ENCODE measurements around the gene NECAP2. TPM values are rescaled to one million over a fixed set of nuclear protein-coding genes. Genes with fewer than 3 reads are reported as not detected.
A peak's percentile ranks its signal among the peaks of the same experiment; 100 is the strongest.

The NECAP2 gene
- polyA plus RNA-seq, 3 donors: 78.9 to 223 (median 183) TPM

GRCh38 chr1:16449065-16449464, 8.5 kb downstream of the NECAP2 start:
- peaks cover 0 to 1% (median 0%) of the 10 kb centered on the region in 3 donors for H3K27me3 Mint-ChIP-seq (ENCODE audit: low read depth in 3 of 3)
- TF ChIP-seq CTCF (IDR thresholded peaks at IDR 0.05): no peak
- H4K20me1 ChIP-seq (ENCODE audit: insufficient read depth, low read length): peaks cover 98% of the 10 kb centered on the region
- H3K4me2 ChIP-seq (replicated peaks; ENCODE audit: extremely low read depth, low read length, poor library complexity, severe bottlenecking): no peak overlapping the region
- peaks cover 76 to 99% of the 10 kb centered on the region in 2 donors for H3K36me3 Mint-ChIP-seq
- H3K36me3 ChIP-seq (replicated peaks in 1 of 2; ENCODE audit: control insufficient read depth in 1 of 2, insufficient read depth in 2 of 2, low read length in 2 of 2): peaks cover 83 to 97% of the 10 kb centered on the region in 2 donors
- peaks cover 0 to 5% (median 0%) of the 10 kb centered on the region in 7 donors for H3K9me3 Mint-ChIP-seq
- no peak overlapping the region for H3K4me3 ChIP-seq (replicated peaks in 1 of 3; ENCODE audit: low read depth in 2 of 3, low read length in 3 of 3)
- peaks cover 11 to 13% of the 10 kb centered on the region in 2 donors for H3K4me1 ChIP-seq (ENCODE audit: control insufficient read depth in 1 of 2, insufficient read depth in 2 of 2, low read length in 2 of 2)
- no peaks in the 10 kb centered on the region for H3K27me3 ChIP-seq (ENCODE audit: control insufficient read depth in 2 of 2, insufficient read depth in 2 of 2, low read length in 2 of 2)
- peaks cover 30% of the 10 kb centered on the region for H3K79me2 ChIP-seq (ENCODE audit: insufficient read depth, low read length)
- peak overlapping the region in 1 of 7 donors; percentile 38 for H3K27ac Mint-ChIP-seq
- WGBS (ENCODE audit: insufficient coverage): 91% methylated on average over 4 of the region's 4 CpGs
- no peak overlapping the region for H3K9ac ChIP-seq (ENCODE audit: insufficient read depth, low read length, poor library complexity, severe bottlenecking)
- H3K4me1 Mint-ChIP-seq: peaks cover 13% of the 10 kb centered on the region
- no peak overlapping the region for H3K27ac ChIP-seq (ENCODE audit: low read depth in 1 of 2, low read length in 2 of 2)
- H3K4me3 Mint-ChIP-seq: no peak overlapping the region
- H2AFZ ChIP-seq (ENCODE audit: insufficient read depth, low read depth, low read length, poor library complexity, severe bottlenecking): no peak overlapping the region
- intact Hi-C loops (cut with micrococcal nuclease): no loop called here
- no peak for DNase-seq
- H3K9me3 ChIP-seq (replicated peaks in 1 of 2; ENCODE audit: control insufficient read depth in 1 of 2, insufficient read depth in 1 of 2, low read length in 2 of 2): no peaks in the 10 kb centered on the region

GRCh38 chr1:16449666-16450065, 9.1 kb downstream of the NECAP2 start:
- Histone ChIP-seq H3K4me2 (replicated peaks; ENCODE audit: extremely low read depth, low read length, poor library complexity, severe bottlenecking) (no peak overlapping the region), H2AFZ (ENCODE audit: insufficient read depth, low read depth, low read length, poor library complexity, severe bottlenecking) (no peak overlapping the region), H3K9ac (ENCODE audit: insufficient read depth, low read length, poor library complexity, severe bottlenecking) (no peak overlapping the region), H3K4me3 (replicated peaks in 1 of 3; ENCODE audit: low read depth in 2 of 3, low read length in 3 of 3) (no peak overlapping the region), H3K27me3 (ENCODE audit: control insufficient read depth in 2 of 2, insufficient read depth in 2 of 2, low read length in 2 of 2) (no peaks in the 10 kb centered on the region), H3K36me3 (replicated peaks in 1 of 2; ENCODE audit: control insufficient read depth in 1 of 2, insufficient read depth in 2 of 2, low read length in 2 of 2) (peaks cover 88 to 100% of the 10 kb centered on the region in 2 donors), H3K27ac (ENCODE audit: low read depth in 1 of 2, low read length in 2 of 2) (no peak overlapping the region), H3K9me3 (replicated peaks in 1 of 2; ENCODE audit: control insufficient read depth in 1 of 2, insufficient read depth in 1 of 2, low read length in 2 of 2) (no peaks in the 10 kb centered on the region), H3K4me1 (ENCODE audit: control insufficient read depth in 1 of 2, insufficient read depth in 2 of 2, low read length in 2 of 2) (peaks cover 5 to 7% of the 10 kb centered on the region in 2 donors), H3K79me2 (ENCODE audit: insufficient read depth, low read length) (peaks cover 30% of the 10 kb centered on the region), H4K20me1 (ENCODE audit: insufficient read depth, low read length) (peaks cover 98% of the 10 kb centered on the region)
- no peak for TF ChIP-seq CTCF (IDR thresholded peaks at IDR 0.05)
- peaks cover 73 to 99% of the 10 kb centered on the region in 2 donors for H3K36me3 Mint-ChIP-seq
- H3K4me3 Mint-ChIP-seq: no peak overlapping the region
- H3K27ac Mint-ChIP-seq: peak overlapping the region in 2 of 7 donors; percentile 38 to 64
- no peak for DNase-seq
- intact Hi-C loops (cut with micrococcal nuclease): no loop called here
- 100% methylated on average over 3 of the region's 5 CpGs for WGBS (ENCODE audit: insufficient coverage)
- H3K9me3 Mint-ChIP-seq: peaks cover 0 to 1% (median 0%) of the 10 kb centered on the region in 7 donors
- H3K27me3 Mint-ChIP-seq (ENCODE audit: low read depth in 3 of 3): peaks cover 0 to 1% (median 0%) of the 10 kb centered on the region in 3 donors
- H3K4me1 Mint-ChIP-seq: peaks cover 7% of the 10 kb centered on the region

Data from CD14-positive monocyte (primary cell).